Esophagus squamous epithelium (tissue), 4 donors: ENCODE data around the gene COL27A1.

Source experiments
- POLR2A ChIP-seq, 4 donors: fragments of 450-650 bp; IDR thresholded peaks; one replicate each; pipeline ENCODE4 v1.6.1; 2017; ENCODE audit warnings: antibody characterized with exemption in 4 of 4, mild to moderate bottlenecking in 4 of 4, moderate library complexity in 3 of 4
- TF ChIP-seq, protein P1 (sequence below), 6 experiments: fragments of 450-650 bp in 4 of 6; fragments of 200-600 bp in 2 of 6; sonication (generic) in 2 of 6; IDR thresholded peaks; one replicate each; pipeline ENCODE4 v1.5.1; 2016 to 2019; ENCODE audit warnings: antibody characterized with exemption in 6 of 6, mild to moderate bottlenecking in 4 of 6, moderate library complexity in 4 of 6

DNA sequence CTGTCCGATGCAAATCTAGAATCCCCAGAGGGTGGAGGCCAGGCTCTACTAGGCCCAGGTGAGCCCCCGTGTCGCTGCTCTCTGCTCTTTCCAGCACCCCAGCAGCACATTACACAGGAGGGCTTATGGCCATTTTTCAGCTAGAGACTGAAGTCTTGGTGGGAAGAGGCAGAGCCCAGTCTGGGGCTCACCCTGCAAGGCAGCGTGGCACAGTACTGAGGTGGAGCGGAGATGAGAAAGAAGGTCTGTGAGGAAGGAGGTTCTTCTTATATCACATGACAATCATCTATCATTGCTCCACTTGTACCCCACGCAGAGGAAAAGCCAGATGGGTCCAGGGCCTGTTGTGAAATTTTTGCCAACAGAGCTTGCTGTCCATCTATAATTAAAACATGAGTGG lies 46.2 kb upstream of the COL27A1 start:
- no peak for TF ChIP-seq POLR2A (IDR thresholded peaks at IDR 0.05)
- TF ChIP-seq, protein P1, sequence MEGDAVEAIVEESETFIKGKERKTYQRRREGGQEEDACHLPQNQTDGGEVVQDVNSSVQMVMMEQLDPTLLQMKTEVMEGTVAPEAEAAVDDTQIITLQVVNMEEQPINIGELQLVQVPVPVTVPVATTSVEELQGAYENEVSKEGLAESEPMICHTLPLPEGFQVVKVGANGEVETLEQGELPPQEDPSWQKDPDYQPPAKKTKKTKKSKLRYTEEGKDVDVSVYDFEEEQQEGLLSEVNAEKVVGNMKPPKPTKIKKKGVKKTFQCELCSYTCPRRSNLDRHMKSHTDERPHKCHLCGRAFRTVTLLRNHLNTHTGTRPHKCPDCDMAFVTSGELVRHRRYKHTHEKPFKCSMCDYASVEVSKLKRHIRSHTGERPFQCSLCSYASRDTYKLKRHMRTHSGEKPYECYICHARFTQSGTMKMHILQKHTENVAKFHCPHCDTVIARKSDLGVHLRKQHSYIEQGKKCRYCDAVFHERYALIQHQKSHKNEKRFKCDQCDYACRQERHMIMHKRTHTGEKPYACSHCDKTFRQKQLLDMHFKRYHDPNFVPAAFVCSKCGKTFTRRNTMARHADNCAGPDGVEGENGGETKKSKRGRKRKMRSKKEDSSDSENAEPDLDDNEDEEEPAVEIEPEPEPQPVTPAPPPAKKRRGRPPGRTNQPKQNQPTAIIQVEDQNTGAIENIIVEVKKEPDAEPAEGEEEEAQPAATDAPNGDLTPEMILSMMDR (IDR thresholded peaks at IDR 0.05): no peak
